ENCODE data around the gene SEMA3C.

GRCh38 chr7:80873140-80873539 is 45.7 kb downstream of the SEMA3C start:
- TF ChIP-seq CTCF (IDR thresholded peaks at IDR 0.05; ENCODE audit: poor library complexity, severe bottlenecking) = no peak
- no peak for TF ChIP-seq POLR2AphosphoS5 (IDR thresholded peaks at IDR 0.05)
- TF ChIP-seq EP300 (conservative IDR thresholded peaks at IDR 0.05; ENCODE audit: poor library complexity, severe bottlenecking) = no peak
- no peak for TF ChIP-seq EZH2 (IDR thresholded peaks at IDR 0.05; ENCODE audit: borderline replicate concordance, insufficient read depth, low read length, poor library complexity, severe bottlenecking)
- no peak for TF ChIP-seq REST (IDR thresholded peaks at IDR 0.05; ENCODE audit: borderline replicate concordance)
- TF ChIP-seq TAF1 (IDR thresholded peaks at IDR 0.05; ENCODE audit: low read depth) = no peak
- no peak for TF ChIP-seq MXI1 (conservative IDR thresholded peaks at IDR 0.05; ENCODE audit: poor library complexity, severe bottlenecking)
- no peak for TF ChIP-seq SMC3 (conservative IDR thresholded peaks at IDR 0.05; ENCODE audit: poor library complexity)
- no peak for TF ChIP-seq RAD21 (conservative IDR thresholded peaks at IDR 0.05)

Measured in neural cell (in vitro differentiated cells).